Adrenal gland (tissue), 5 donors: Measurements from ENCODE around the gene LDB2.

Experiments used
- POLR2A ChIP-seq, 2 donors: fragments of 450-650 bp; IDR thresholded peaks; one replicate each; pipeline ENCODE4 v1.6.1; 2017; ENCODE audit warnings: antibody characterized with exemption in 2 of 2, mild to moderate bottlenecking in 2 of 2, moderate library complexity in 1 of 2
- TF ChIP-seq, protein P1 (sequence below), 6 experiments: fragments of 450-650 bp in 4 of 6; fragments of 200-600 bp in 2 of 6; sonication (generic) in 1 of 6; IDR thresholded peaks; 1 replicate in 5 of 6; 2 replicates in 1 of 6; pipeline versions ENCODE4 v1.5.1 to v1.8.0; 2016 to 2021; ENCODE audit warnings: antibody characterized with exemption in 6 of 6, mild to moderate bottlenecking in 2 of 6, moderate library complexity in 1 of 6
- donor health status: DM: no; HTN: no; CAD: no.

- no peak for TF ChIP-seq POLR2A (IDR thresholded peaks at IDR 0.05)
- TF ChIP-seq, protein P1, sequence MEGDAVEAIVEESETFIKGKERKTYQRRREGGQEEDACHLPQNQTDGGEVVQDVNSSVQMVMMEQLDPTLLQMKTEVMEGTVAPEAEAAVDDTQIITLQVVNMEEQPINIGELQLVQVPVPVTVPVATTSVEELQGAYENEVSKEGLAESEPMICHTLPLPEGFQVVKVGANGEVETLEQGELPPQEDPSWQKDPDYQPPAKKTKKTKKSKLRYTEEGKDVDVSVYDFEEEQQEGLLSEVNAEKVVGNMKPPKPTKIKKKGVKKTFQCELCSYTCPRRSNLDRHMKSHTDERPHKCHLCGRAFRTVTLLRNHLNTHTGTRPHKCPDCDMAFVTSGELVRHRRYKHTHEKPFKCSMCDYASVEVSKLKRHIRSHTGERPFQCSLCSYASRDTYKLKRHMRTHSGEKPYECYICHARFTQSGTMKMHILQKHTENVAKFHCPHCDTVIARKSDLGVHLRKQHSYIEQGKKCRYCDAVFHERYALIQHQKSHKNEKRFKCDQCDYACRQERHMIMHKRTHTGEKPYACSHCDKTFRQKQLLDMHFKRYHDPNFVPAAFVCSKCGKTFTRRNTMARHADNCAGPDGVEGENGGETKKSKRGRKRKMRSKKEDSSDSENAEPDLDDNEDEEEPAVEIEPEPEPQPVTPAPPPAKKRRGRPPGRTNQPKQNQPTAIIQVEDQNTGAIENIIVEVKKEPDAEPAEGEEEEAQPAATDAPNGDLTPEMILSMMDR (IDR thresholded peaks at IDR 0.05): no peak
These were observed 164.9 kb downstream of the LDB2 start for GRCh38 chr4:16733509-16733908.
